HCT116 (cell line): Measurements from ENCODE around the gene SAP130. TPM values are rescaled to one million over a fixed set of nuclear protein-coding genes. Genes with fewer than 3 reads are reported as not detected.

Experiments used
- ATAC-seq: fragments of 200-7000 bp; cut with Tn5 transposase; 2 replicates; pipeline ENCODE4 v1.9.1; 2020; ENCODE audit warnings: mild to moderate bottlenecking, moderate library complexity
- BruUV-seq: library from RNA; stranded (reverse); fragments of 400-500 nt; replicated peaks from 2 replicates; lab custom pipeline; 2021; lab: Mats Ljungman, UMichigan
- CTCF ChIA-PET: fragments of 300-600 bp; sonication (Branson Sonifier 250); formaldehyde crosslinking; loops from one replicate; lab custom pipeline; 2021; ENCODE audit warnings: antibody characterized with exemption; lab: Charles Lee
- POLR2A ChIA-PET: fragments of 300-600, 350-600 bp; sonication (Branson Sonifier 250); formaldehyde crosslinking; loops from one replicate; lab custom pipeline; 2021; ENCODE audit warnings: antibody characterized with exemption; lab: Charles Lee
- RAD21 ChIA-PET, 2 experiments: fragments of 300-600 bp; sonication (Branson Sonifier 250); formaldehyde crosslinking; loops; one replicate each; lab custom pipeline; 2023; ENCODE audit warnings: low total read pairs in 2 of 2; ENCODE audit not compliant: uncharacterized antibody in 2 of 2, unreplicated experiment in 2 of 2, low non-redundant PET in 1 of 2; lab: Charles Lee
- DNase-seq: peaks from one replicate; pipeline ENCODE4 v3.0.0-alpha.2; 2010; ENCODE audit warnings: low read depth, low spot score
- H2AFZ ChIP-seq: fragments of 200-600 bp; shearing (Covaris generic), sonication (generic); 2 replicates; pipeline ENCODE4 v1.6.1; 2017; ENCODE audit warnings: low read depth, mixed run types, mixed read lengths, antibody characterized with exemption, low read length; ENCODE audit not compliant: poor library complexity, severe bottlenecking
- H3K27ac ChIP-seq: 2 replicates; pipeline ENCODE4 v1.5.1; 2012; ENCODE audit warnings: low read depth, low read length
- H3K27me3 ChIP-seq: fragments of 200-600 bp; sonication (generic); 2 replicates; pipeline ENCODE4 v1.6.1; 2016; ENCODE audit warnings: mixed run types, low read length, mixed read lengths; ENCODE audit not compliant: insufficient read depth
- H3K36me3 ChIP-seq, 2 experiments: fragments of 200-500 bp in 1 of 2; fragments of 200-600 bp in 1 of 2; sonication (Bioruptor generic) in 1 of 2; sonication (generic) in 1 of 2; 2 replicates each; pipeline versions ENCODE4 v1.5.1 to v1.6.1; 2014 to 2016; ENCODE audit warnings: low read length in 2 of 2, inconsistent platforms in 1 of 2, mixed read lengths in 1 of 2, mixed run types in 1 of 2; ENCODE audit not compliant: insufficient read depth in 2 of 2, control insufficient read depth in 1 of 2
- H3K4me1 ChIP-seq, 2 experiments: fragments of 200-600 bp in 1 of 2; sonication (generic) in 1 of 2; 2 replicates each; pipeline versions ENCODE4 v1.5.1 to v1.6.1; 2012 to 2017; ENCODE audit warnings: low read length in 2 of 2, inconsistent platforms in 1 of 2, mild to moderate bottlenecking in 1 of 2, mixed read lengths in 1 of 2, mixed run types in 1 of 2, moderate library complexity in 1 of 2; ENCODE audit not compliant: insufficient read depth in 2 of 2, control insufficient read depth in 1 of 2
- H3K4me2 ChIP-seq: fragments of 200-600 bp; sonication (generic); 2 replicates; pipeline ENCODE4 v1.6.1; 2017; ENCODE audit warnings: mixed run types, low read length, mixed read lengths
- H3K4me3 ChIP-seq, 2 experiments: fragments of 200-600 bp in 1 of 2; sonication (generic) in 1 of 2; replicated peaks in 1 of 2; 2 replicates each; pipeline ENCODE4 v1.5.1; 2011 to 2016; ENCODE audit warnings: low read length in 2 of 2, control low read depth in 1 of 2, low read depth in 1 of 2, mild to moderate bottlenecking in 1 of 2, mixed read lengths in 1 of 2, mixed run types in 1 of 2
- H3K79me2 ChIP-seq: fragments of 200-600 bp; sonication (generic); 2 replicates; pipeline ENCODE4 v1.6.1; 2017; ENCODE audit warnings: mild to moderate bottlenecking, mixed run types, low read length, moderate library complexity, mixed read lengths; ENCODE audit not compliant: insufficient read depth
- H3K9ac ChIP-seq: fragments of 200-600 bp; sonication (generic); 2 replicates; pipeline ENCODE4 v1.6.1; 2016; ENCODE audit warnings: low read length, mixed read lengths
- H3K9me2 ChIP-seq: fragments of 200-600 bp; sonication (generic), shearing (Covaris generic); 2 replicates; pipeline ENCODE4 v1.6.1; 2017; ENCODE audit warnings: mixed run types, mild to moderate bottlenecking, moderate library complexity; ENCODE audit not compliant: insufficient read depth
- H3K9me3 ChIP-seq, 2 experiments: fragments of 200-500 bp in 1 of 2; fragments of 200-600 bp in 1 of 2; sonication (Bioruptor generic) in 1 of 2; sonication (generic) in 1 of 2; 2 replicates each; pipeline ENCODE4 v1.6.1; 2014 to 2017; ENCODE audit warnings: low read length in 2 of 2, mixed read lengths in 2 of 2, inconsistent platforms in 1 of 2, low read depth in 1 of 2, mild to moderate bottlenecking in 1 of 2, mixed run types in 1 of 2, moderate library complexity in 1 of 2; ENCODE audit not compliant: control insufficient read depth in 1 of 2, insufficient read depth in 1 of 2
- H4K20me1 ChIP-seq: fragments of 200-600 bp; sonication (generic), shearing (Covaris generic); 2 replicates; pipeline ENCODE4 v1.6.1; 2017; ENCODE audit warnings: mixed run types, mild to moderate bottlenecking, moderate library complexity; ENCODE audit not compliant: insufficient read depth
- CBX3 ChIP-seq: IDR thresholded peaks from 2 replicates; pipeline ENCODE4 v1.6.1; 2012; ENCODE audit warnings: low read depth
- CTCF ChIP-seq, 3 experiments: fragments of 200-600 bp in 1 of 3; sonication (generic) in 1 of 3; IDR thresholded peaks in 2 of 3; conservative IDR thresholded peaks in 1 of 3; 2 replicates each; pipeline ENCODE4 v1.5.1; 2012 to 2017; ENCODE audit warnings: low read depth in 2 of 3, low read length in 2 of 3, antibody characterized with exemption in 1 of 3, borderline replicate concordance in 1 of 3, control low read depth in 1 of 3, mild to moderate bottlenecking in 1 of 3, mixed read lengths in 1 of 3, mixed run types in 1 of 3, moderate library complexity in 1 of 3; ENCODE audit not compliant: insufficient read depth in 1 of 3
- EGR1 ChIP-seq: IDR thresholded peaks from 2 replicates; pipeline ENCODE4 v1.6.1; 2012; ENCODE audit warnings: low read depth
- ELF1 ChIP-seq: IDR thresholded peaks from 2 replicates; pipeline ENCODE4 v1.6.1; 2012; ENCODE audit warnings: low read depth, borderline replicate concordance
- EZH2 ChIP-seq: fragments of 200-600 bp; sonication (generic); IDR thresholded peaks from 2 replicates; pipeline ENCODE4 v1.6.1; 2017; ENCODE audit warnings: antibody characterized with exemption, mixed run types
- EZH2phosphoT487 ChIP-seq: fragments of 200-600 bp; IDR thresholded peaks from 2 replicates; pipeline ENCODE4 v1.6.1; 2018; ENCODE audit warnings: antibody characterized with exemption, borderline replicate concordance
- FOSL1 ChIP-seq: IDR thresholded peaks from 2 replicates; pipeline ENCODE4 v1.6.1; 2012; ENCODE audit warnings: low read depth
- JUND ChIP-seq: IDR thresholded peaks from 2 replicates; pipeline ENCODE4 v1.6.1; 2012
- POLR2A ChIP-seq: IDR thresholded peaks from 2 replicates; pipeline ENCODE4 v1.7.0; 2011; ENCODE audit warnings: borderline replicate concordance; ENCODE audit not compliant: insufficient read depth, insufficient read length; ENCODE audit errors: extremely low read depth
- POLR2AphosphoS5 ChIP-seq: IDR thresholded peaks from 2 replicates; pipeline ENCODE4 v1.6.1; 2011; ENCODE audit warnings: mild to moderate bottlenecking, low read depth, low read length, moderate library complexity
- RAD21 ChIP-seq: IDR thresholded peaks from 2 replicates; pipeline ENCODE4 v1.6.1; 2012; ENCODE audit warnings: low read depth, mild to moderate bottlenecking
- REST ChIP-seq: IDR thresholded peaks from 2 replicates; pipeline ENCODE4 v1.6.1; 2012; ENCODE audit warnings: low read depth
- SP1 ChIP-seq: IDR thresholded peaks from 2 replicates; pipeline ENCODE4 v1.6.1; 2012; ENCODE audit warnings: low read depth
- SRF ChIP-seq: IDR thresholded peaks from 2 replicates; pipeline ENCODE4 v1.6.1; 2012; ENCODE audit warnings: low read depth
- TCF7L2 ChIP-seq: IDR thresholded peaks from 2 replicates; pipeline ENCODE4 v1.7.0; 2011; ENCODE audit warnings: borderline replicate concordance, inconsistent platforms; ENCODE audit not compliant: insufficient read depth, insufficient read length; ENCODE audit errors: extremely low read depth
- ZFX ChIP-seq: fragments of 450-650 bp; IDR thresholded peaks from 2 replicates; pipeline ENCODE4 v1.6.1; 2017
- ZNF274 ChIP-seq: fragments of 200-500 bp; sonication (Bioruptor generic); IDR thresholded peaks from 2 replicates; pipeline ENCODE4 v1.6.1; 2014; ENCODE audit warnings: mild to moderate bottlenecking, low read depth, low read length, inconsistent platforms
- intact Hi-C: fragments of 100-400 bp; cut with micrococcal nuclease; formaldehyde crosslinking; loops from 2 replicates; pipeline ENCODE4 v1.10.0; 2022
- total RNA-seq: library from RNA; stranded (reverse); gene quantifications from one replicate; pipeline ENCODE4 v1.2.1, GENCODE V29; 2021; ENCODE audit not compliant: unreplicated experiment
- TF ChIP-seq, protein P1 (sequence below): IDR thresholded peaks from 2 replicates; pipeline ENCODE4 v1.6.1; 2011; ENCODE audit warnings: mild to moderate bottlenecking, low read length, moderate library complexity; ENCODE audit not compliant: insufficient replicate concordance; ENCODE audit errors: extremely low read depth
- TF ChIP-seq, protein P2 (sequence below): IDR thresholded peaks from 2 replicates; pipeline ENCODE4 v1.6.1; 2012
- TF ChIP-seq, protein P3 (sequence below): IDR thresholded peaks from 2 replicates; pipeline ENCODE4 v1.6.1; 2012

Gene SAP130
- total RNA-seq, 1 experiment from 2014 or later, result 29.5 TPM

DNA sequence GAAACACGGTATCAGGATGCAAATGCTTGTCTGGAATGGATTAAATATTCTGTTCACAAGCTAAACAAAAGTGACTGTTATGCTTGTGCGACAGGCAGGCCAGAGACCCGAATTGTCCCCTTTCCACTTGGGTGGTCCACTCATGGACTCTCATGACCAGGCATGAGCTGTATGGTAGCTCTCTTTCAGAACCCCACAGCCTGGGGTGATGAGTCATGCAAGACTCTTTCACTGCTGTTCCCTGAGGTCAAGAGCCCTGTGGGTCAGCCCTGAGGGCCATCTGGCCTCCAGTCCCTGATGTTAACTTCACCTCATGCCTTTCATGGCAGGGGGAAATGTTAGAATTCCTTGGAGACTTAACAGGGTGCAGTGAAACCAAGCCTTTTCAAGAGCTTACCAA is 13.7 kb upstream of the SAP130 start:
- no peaks in the 10 kb centered on the region for H3K79me2 ChIP-seq
- H3K9me3 ChIP-seq, result peaks cover 12 to 31% of the 10 kb centered on the region in 2 experiments; a peak in 2 of 4 replicates
- intact Hi-C loops, result no loop called here
- no peaks in the 10 kb centered on the region for H3K9me2 ChIP-seq
- DNase-seq, result no peak
- H3K9ac ChIP-seq, result no peak overlapping the region
- H3K27me3 ChIP-seq, result no peaks in the 10 kb centered on the region
- BruUV-seq, result no TSS peak
- ChIA-PET POLR2A (no interaction called here), CTCF (no interaction called here), RAD21 (no interaction called here)
- no peak overlapping the region for H2AFZ ChIP-seq
- no peaks in the 10 kb centered on the region for H3K4me1 ChIP-seq
- no peak for ATAC-seq
- TF ChIP-seq EZH2phosphoT487 (no peak), EGR1 (no peak), CTCF (IDR thresholded peaks at IDR 0.05 in 2 of 3, conservative IDR thresholded peaks at IDR 0.05 in 1 of 3; ENCODE audit: borderline replicate concordance in 1 of 3, insufficient read depth in 1 of 3, low read depth in 2 of 3, low read length in 2 of 3) (no peak), SRF (no peak), SP1 (no peak), ZFX (no peak), ZNF274 (no peak), TCF7L2 (no peak), REST (no peak), RAD21 (no peak), POLR2A (no peak), EZH2 (no peak), POLR2AphosphoS5 (no peak), JUND (no peak), FOSL1 (no peak), CBX3 (no peak), ELF1 (no peak)
- TF ChIP-seq, protein P1, sequence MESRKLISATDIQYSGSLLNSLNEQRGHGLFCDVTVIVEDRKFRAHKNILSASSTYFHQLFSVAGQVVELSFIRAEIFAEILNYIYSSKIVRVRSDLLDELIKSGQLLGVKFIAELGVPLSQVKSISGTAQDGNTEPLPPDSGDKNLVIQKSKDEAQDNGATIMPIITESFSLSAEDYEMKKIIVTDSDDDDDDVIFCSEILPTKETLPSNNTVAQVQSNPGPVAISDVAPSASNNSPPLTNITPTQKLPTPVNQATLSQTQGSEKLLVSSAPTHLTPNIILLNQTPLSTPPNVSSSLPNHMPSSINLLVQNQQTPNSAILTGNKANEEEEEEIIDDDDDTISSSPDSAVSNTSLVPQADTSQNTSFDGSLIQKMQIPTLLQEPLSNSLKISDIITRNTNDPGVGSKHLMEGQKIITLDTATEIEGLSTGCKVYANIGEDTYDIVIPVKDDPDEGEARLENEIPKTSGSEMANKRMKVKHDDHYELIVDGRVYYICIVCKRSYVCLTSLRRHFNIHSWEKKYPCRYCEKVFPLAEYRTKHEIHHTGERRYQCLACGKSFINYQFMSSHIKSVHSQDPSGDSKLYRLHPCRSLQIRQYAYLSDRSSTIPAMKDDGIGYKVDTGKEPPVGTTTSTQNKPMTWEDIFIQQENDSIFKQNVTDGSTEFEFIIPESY, result no peak
- TF ChIP-seq, protein P2, sequence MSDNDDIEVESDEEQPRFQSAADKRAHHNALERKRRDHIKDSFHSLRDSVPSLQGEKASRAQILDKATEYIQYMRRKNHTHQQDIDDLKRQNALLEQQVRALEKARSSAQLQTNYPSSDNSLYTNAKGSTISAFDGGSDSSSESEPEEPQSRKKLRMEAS, result no peak
- TF ChIP-seq, protein P3, sequence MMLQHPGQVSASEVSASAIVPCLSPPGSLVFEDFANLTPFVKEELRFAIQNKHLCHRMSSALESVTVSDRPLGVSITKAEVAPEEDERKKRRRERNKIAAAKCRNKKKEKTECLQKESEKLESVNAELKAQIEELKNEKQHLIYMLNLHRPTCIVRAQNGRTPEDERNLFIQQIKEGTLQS, result no peak
- no peak overlapping the region for H3K4me2 ChIP-seq
- H3K27ac ChIP-seq, result no peak overlapping the region
- H3K4me3 ChIP-seq, result no peak overlapping the region
- no peaks in the 10 kb centered on the region for H4K20me1 ChIP-seq
- no peaks in the 10 kb centered on the region for H3K36me3 ChIP-seq
